Measurements from ENCODE around the gene TRIM39. TPM values are rescaled to one million over a fixed set of nuclear protein-coding genes. Genes with fewer than 3 reads are reported as not detected.
"Not testable (repeated sequence)": the region's sequence is repeated elsewhere in the genome, so short reads cannot be mapped to it uniquely, and the experiment has no call there.

The TRIM39 gene
- 10 to 100 TPM in 7 of 9 donors, 1 to 10 TPM in 2; 8.1 to 24.3 (median 14.1) TPM for total RNA-seq
- polyA plus RNA-seq, result 10 to 100 TPM; 12.1 to 17.0 (median 14.6) TPM
- long read RNA-seq, donor 1, result 0 reads
- long read RNA-seq, donor 2, partial matches to known transcripts, result 0 of 1 reads
- long read RNA-seq, donor 2, other reads (novel, unspliced or antisense), result 0 of 1 reads
- long read RNA-seq, donor 3, partial matches to known transcripts, result 0 of 1 reads
- long read RNA-seq, donor 3, other reads (novel, unspliced or antisense), result 0 of 1 reads
- long read RNA-seq, donor 4, partial matches to known transcripts, result 0 of 3 reads
- long read RNA-seq, donor 4, other reads (novel, unspliced or antisense), result 2 of 3 reads
- long read RNA-seq, donor 5, transcript TRIM39-205 (8 exons, 3,249 nt), result major isoform, 9 of 35 reads
- long read RNA-seq, donor 5, partial matches to known transcripts, result 4 of 35 reads
- long read RNA-seq, donor 5, other reads (novel, unspliced or antisense), result 19 of 35 reads
- long read RNA-seq, donor 6, partial matches to known transcripts, result 1 of 2 reads
- long read RNA-seq, donor 6, other reads (novel, unspliced or antisense), result 0 of 2 reads
- long read RNA-seq, donor 7, partial matches to known transcripts, result 0 of 2 reads
- long read RNA-seq, donor 7, other reads (novel, unspliced or antisense), result 0 of 2 reads
- long read RNA-seq, donor 8, partial matches to known transcripts, result 0 of 1 reads
- long read RNA-seq, donor 8, other reads (novel, unspliced or antisense), result 0 of 1 reads
- long read RNA-seq, donor 9, result 0 reads
- long read RNA-seq, donor 10, result 0 reads

DNA sequence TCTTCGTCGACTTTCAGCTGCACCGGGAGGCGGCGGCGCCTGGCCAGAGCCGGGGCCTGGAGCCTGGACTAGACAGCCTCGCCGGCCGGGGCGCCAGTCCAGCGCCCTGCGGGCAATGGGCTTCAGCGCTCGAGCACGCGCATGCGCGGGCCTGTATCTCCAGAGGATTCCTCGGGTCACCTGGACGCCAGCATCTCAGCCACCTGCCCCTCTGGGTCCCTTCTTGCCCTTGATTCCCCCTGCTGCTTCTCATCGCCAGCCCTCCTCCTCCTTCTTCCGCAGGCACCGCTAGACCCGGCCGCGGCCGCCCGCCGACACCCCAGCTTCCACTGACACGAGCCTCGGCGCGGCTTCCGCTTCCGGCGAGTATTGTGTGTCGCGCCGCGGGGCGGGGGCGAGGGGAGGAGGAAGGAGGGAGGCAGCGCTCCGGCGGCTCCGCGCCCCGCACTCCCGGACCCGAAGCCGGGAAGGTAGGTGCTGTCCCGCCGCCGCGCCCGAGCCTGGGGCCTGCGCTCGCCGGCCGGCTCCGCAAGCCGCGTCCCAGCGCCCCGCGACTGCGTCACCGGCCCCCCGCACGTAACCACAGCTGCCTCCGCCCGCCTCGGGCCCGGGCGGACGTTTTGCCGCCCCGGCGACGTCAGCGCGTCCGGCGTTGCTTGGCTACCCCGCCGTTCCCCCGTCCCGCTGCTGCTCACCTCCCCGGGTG is at the start of gene TRIM39:
TRIM39 (plus strand) TSS at position 402 of the 706 bp plus-strand sequence. CDS start 2,391 bp downstream, outside the sequence.
- intact Hi-C loops (cut with DNase I), result no loop called here
- Histone ChIP-seq H3K27me3 (no peaks in the 10 kb centered on the region), H3K9me3 (replicated peaks in 1 of 3) (no peaks in the 10 kb centered on the region), H3K4me1 (replicated peaks in 1 of 2) (peaks cover 9 to 29% of the 10 kb centered on the region in 2 donors), H3K4me3 (peak within 1 kb of the TSS; percentile 62 to 98 (median 84)), H3K27ac (peak within 1 kb of the TSS; percentile 96 to 99 (median 97)), H3K36me3 (replicated peaks in 1 of 2) (peaks cover 0 to 24% of the 10 kb centered on the region in 2 donors)
- DNase-seq, result peak; percentile 83 to 92 (median 87)
- 1 to 4% (median 1%) methylated on average over 14 to 90 of the region's 90 CpGs for WGBS, 4 donors
- no peak for TF ChIP-seq CTCF (IDR thresholded peaks at IDR 0.05)
- peak in 1 of 2 donors; percentile 78 for TF ChIP-seq POLR2A (IDR thresholded peaks at IDR 0.05)

DNA sequence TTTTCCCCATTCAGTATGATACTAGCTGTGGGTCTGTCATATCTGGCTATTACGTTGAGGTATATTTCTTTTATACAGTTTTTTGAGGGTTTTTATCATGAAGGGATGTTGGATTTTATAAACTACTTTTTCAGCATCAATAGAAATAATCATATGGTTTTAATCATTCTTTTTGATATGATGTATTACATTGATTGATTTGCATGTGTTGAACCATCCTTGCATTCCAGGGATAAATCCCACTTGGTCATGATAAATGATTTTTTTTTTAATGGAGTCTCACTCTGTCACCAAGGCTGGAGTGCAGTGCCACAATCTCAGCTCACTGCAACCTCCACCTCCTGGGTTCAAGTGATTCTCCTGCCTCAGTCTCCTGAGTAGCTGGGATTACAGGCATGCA is 45.7 kb upstream of the TRIM39 start:
- H3K27me3 ChIP-seq; H3K36me3 ChIP-seq (replicated peaks in 1 of 2); intact Hi-C loops (cut with DNase I); H3K27ac ChIP-seq; DNase-seq; H3K4me1 ChIP-seq (replicated peaks in 1 of 2); H3K4me3 ChIP-seq: not testable (repeated sequence)
- 93 to 100% (median 96%) methylated on average over 1 of the region's 1 CpG for WGBS, 4 donors
- peaks cover 0 to 56% (median 13%) of the 10 kb centered on the region in 3 donors for H3K9me3 ChIP-seq (replicated peaks in 1 of 3)

DNA sequence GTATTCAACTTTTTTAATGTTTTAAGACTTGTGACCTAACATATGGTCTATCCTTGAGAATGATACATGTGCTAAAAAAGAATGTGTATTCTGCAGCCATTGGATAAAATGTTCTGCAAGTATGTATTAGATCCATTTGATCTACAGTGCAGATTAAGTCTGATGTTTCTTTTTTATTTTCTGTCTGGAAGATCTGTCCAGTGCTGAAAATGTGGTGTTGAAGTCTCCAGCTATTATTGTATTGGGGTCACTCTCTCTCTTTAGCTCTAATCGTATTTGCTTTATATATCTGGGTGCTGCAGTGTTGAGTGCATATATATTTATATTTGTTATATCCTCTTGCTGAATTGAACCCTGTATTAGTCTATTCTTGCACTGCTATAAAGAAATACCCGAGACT is 44.2 kb upstream of the TRIM39 start:
- H3K4me3 ChIP-seq, result no peak overlapping the region
- intact Hi-C loops (cut with DNase I), result no loop called here
- 91 to 96% (median 92%) methylated on average over 2 of the region's 2 CpGs for WGBS, 4 donors
- no peak for DNase-seq
- H3K9me3 ChIP-seq (replicated peaks in 1 of 3), result peaks cover 0 to 64% (median 13%) of the 10 kb centered on the region in 3 donors
- no peaks in the 10 kb centered on the region for H3K4me1 ChIP-seq (replicated peaks in 1 of 2)
- no peaks in the 10 kb centered on the region for H3K27me3 ChIP-seq
- TF ChIP-seq CTCF (IDR thresholded peaks at IDR 0.05) (no peak), POLR2A (IDR thresholded peaks at IDR 0.05) (no peak)
- H3K27ac ChIP-seq, result no peak overlapping the region
- no peaks in the 10 kb centered on the region for H3K36me3 ChIP-seq (replicated peaks in 1 of 2)

GRCh38 chr6:30283761-30284160 is 43.0 kb upstream of the TRIM39 start:
- peaks cover 0 to 67% (median 13%) of the 10 kb centered on the region in 3 donors for H3K9me3 ChIP-seq (replicated peaks in 1 of 3)
- H3K4me1 ChIP-seq (replicated peaks in 1 of 2), result no peaks in the 10 kb centered on the region
- intact Hi-C loops (cut with DNase I), result no loop called here

More at GRCh38 chr6:30283761-30284160, 43.0 kb upstream of the TRIM39 start:
- no peaks in the 10 kb centered on the region for H3K27me3 ChIP-seq
- 96 to 100% (median 98%) methylated on average over 1 of the region's 1 CpG for WGBS, 4 donors
- no peak for TF ChIP-seq CTCF (IDR thresholded peaks at IDR 0.05)
- no peak for TF ChIP-seq POLR2A (IDR thresholded peaks at IDR 0.05)
- H3K27ac ChIP-seq, result no peak overlapping the region
- H3K4me3 ChIP-seq, result no peak overlapping the region
- no peak for DNase-seq
- H3K36me3 ChIP-seq (replicated peaks in 1 of 2), result no peaks in the 10 kb centered on the region
